Measurements from ENCODE around the gene CWC15.
"Not testable (repeated sequence)": the region's sequence is repeated elsewhere in the genome, so short reads cannot be mapped to it uniquely, and the experiment has no call there.

Gene CWC15

DNA sequence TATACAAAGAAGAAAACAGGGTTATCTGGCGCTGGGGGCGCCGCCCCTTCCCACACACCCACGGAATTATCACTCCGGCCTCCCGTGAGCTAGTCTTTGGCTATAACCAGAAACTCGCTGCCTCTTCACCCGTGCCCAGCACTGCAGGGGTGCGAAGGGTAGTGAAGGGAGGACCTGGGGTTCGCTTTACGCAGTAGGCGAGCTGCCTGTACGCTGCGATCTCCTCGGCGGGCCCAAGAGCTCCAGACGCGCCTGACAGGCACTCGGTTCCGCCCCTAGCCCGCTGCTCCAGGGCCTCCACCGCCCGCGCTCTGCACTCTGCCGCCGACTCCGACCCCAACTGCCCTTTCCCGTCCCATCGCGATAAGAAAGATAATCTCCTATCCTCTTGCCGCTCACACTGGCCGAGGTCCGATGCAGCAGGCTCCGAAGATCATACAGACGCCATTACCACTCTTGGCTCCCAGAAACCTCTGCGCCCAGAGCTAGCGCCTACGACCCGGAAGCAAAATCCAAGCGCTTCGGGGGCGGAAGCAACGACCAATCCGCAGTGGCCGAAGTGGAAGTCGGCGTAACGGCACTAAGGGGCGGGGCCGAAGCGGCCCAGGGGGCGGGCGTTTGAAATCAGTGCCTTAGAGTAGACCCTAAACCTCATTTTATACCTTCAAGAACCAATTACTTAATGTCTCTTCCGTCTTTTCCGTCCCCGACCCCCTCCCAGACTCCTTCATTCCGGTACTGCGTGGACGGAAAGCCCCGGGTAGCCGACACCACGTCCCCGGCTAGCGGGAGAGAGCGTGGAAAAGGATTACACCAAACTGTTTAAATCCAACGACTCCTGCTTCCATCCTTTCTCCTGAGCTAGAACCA lies at the start of gene CWC15, which contains the start of gene KDM4D:
CWC15 (minus strand) TSS at position 458 of the 870 bp plus-strand sequence. CDS start 1,371 bp downstream, outside the sequence.
KDM4D (plus strand) TSS at position 611 of the 870 bp plus-strand sequence. CDS start 23,664 bp downstream, outside the sequence.
- DNase-seq = peak; percentile 90 to 96

DNA sequence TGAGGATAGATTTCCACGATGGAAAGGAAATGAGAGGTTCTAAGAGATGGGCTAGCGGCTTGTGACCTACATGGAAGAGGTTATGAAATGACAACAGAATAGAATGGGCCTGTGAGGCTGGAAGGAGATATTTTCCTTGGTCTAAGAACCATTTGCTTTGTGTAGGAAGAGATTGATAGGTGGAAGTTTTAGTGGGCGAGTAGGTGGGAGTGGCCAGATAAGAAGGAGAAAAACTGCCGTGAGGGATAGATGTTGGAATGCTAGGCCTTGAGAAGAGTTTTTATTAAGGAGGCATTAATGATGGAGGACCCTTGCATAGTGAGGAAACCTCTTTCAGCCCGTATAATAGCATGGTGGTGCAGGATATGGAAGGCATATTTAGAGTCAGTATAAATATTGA lies 48.1 kb upstream of the CWC15 start:
- DNase-seq = not testable (repeated sequence)

DNA sequence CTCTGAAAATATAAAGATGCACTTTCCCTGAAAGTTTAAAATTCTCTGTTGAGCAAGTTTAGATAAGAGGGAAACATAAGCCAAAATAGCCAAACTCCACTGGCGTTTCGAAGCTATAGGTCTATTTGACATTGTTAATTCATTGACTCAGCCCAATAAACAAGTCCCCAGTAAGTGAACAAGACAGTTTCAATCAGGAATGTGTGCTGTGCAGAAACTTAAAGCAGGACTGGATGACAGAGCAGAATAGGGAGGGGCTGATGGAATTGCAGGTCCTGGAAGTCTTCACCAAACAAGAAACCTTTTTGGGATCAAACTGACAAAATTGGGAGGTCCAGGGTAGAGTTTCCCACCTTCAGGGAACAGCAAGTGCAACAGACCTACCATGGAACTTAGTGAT lies 42.8 kb upstream of the CWC15 start:
- DNase-seq = no peak

DNA sequence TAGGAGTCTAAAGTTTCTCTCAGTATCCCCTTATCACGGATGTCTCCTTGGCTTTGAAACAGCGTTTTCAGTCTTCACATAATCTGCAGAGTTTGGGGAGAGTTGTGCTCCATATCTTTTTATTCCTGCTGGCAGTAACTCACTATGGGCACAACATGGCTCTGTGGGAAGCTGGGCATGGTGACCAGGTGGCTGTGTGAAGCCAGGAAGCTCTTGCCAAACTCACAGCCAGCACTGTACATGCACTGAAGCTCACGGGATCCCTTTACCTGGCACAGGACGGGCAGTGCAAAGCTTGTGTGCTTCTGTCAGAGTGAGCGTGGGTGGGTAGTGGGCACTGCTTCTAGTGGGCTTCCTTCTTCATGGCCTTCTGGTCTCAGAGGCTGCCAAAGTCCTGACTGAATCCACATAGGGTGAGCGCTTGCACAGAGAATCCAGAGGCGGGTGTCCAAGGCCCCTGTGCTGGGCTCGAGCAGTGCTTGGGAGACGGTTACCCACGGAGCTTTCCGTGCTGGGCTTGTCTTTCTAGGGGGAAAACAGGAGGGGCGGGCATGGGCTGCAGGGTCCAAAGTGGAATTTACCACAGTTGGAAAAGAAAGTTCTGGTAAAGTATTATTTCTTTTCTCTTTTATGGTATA lies 40.9 kb upstream of the CWC15 start:
- no peak for DNase-seq

DNA sequence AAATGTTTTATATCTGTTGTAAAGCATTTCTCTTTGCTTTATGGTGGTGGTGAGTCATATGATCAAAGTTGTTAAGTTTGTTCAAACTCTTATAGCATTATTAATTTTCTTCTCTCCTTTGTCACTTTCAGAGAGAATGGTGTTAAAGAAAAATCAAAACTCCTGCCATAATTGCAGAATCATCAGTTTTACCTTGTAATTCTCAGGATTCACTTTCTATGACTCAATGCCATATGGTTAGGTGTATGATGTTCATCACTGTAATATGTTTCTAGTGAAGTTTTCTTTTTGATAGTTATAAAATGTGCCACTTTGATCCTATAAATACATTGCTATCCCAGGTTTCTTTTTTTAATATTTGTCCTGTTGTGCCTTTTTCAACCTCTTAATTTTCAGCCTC lies 38.0 kb upstream of the CWC15 start:
- no peak for DNase-seq

DNA sequence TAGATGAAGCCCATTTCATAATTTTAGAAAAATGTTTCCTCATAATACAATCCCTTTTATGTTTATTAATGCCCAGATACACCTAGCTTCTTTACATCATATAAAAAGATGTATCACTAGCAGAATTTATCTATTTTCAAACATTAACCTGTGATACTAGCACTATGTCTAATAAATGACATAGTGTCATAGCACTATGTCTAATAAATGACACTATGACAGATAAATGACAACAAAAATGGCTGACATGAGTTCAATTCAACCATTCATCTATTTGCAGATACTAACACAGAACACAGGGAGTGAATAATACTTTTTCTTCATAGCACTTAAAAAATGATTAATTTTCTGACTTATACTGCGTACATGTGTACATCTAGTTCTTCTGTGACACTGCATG lies 32.3 kb upstream of the CWC15 start:
- no peak for DNase-seq

DNA sequence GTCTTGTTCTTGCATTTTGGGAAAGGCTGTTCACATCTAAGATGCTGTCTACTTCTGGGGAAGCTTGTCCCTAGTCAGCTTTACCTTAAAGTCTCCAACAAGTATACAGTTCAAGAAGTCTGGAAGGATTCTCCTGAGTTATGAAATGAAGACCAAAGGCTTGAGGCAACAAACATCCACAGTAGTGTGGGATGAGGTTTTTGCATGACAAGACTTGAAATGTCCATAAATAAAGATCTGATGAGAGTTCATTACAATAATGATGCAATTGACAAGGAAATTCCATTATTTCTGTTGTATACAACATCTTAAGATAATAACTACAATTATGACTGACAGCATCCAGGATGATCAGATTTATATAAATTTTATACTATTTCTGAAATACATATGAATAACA lies 30.4 kb upstream of the CWC15 start:
- no peak for DNase-seq

DNA sequence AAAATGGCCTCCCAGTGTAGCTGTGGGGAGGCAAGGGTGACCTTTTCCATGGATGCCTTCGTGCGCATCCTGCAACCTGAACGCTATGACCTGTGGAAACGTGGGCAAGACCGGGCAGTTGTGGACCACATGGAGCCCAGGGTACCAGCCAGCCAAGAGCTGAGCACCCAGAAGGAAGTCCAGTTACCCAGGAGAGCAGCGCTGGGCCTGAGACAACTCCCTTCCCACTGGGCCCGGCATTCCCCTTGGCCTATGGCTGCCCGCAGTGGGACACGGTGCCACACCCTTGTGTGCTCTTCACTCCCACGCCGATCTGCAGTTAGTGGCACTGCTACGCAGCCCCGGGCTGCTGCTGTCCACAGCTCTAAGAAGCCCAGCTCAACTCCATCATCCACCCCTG lies 24.9 kb upstream of the CWC15 start:
- no peak for DNase-seq

DNA sequence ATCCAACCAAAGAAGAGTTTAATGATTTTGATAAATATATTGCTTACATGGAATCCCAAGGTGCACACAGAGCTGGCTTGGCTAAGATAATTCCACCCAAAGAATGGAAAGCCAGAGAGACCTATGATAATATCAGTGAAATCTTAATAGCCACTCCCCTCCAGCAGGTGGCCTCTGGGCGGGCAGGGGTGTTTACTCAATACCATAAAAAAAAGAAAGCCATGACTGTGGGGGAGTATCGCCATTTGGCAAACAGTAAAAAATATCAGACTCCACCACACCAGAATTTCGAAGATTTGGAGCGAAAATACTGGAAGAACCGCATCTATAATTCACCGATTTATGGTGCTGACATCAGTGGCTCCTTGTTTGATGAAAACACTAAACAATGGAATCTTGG lies 24.1 kb upstream of the CWC15 start:
- no peak for DNase-seq

DNA sequence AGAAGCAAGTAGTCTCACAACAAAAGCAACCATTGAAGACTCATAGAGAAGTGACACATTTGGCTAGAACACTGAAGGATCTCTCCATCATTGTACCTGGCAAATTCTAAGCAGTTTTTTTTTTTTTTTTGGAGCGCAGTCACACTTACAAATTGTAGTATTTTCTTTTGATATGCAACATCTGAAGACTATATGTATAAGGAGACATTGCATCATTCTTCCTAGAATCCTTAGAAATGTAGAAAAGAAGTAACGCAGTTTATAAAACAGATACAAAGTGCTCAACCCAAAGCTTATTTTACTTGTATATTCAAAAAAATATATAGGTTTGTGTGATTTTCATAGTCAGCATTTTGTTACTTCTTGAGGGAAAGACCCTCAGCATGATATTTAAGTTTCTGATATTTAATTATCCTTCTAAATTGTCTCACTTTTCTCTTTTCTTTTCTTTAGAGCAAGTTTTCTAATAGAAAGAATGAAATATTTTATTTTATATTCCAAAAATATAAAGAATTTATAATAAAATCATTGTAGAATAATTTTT lies 20.1 kb upstream of the CWC15 start:
- no peak for DNase-seq

DNA sequence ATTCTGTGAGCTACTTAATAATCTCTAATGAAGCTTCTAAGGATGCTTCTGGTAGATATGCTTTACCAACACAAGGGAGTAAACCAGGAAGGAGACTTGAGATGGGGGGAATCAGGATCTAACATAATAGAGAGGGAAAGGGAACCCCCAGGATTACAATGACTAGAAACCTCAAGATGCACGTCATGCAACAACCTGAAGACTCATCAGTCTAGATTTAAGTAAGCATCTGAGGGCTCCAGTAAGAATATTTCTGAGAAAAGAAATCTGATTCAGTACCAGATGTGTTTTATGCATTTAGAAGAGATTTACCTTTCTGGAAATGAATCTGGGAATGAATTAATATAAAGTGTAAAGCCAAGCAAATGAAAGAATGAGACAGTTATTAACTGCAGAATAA lies 15.4 kb upstream of the CWC15 start:
- DNase-seq = no peak

DNA sequence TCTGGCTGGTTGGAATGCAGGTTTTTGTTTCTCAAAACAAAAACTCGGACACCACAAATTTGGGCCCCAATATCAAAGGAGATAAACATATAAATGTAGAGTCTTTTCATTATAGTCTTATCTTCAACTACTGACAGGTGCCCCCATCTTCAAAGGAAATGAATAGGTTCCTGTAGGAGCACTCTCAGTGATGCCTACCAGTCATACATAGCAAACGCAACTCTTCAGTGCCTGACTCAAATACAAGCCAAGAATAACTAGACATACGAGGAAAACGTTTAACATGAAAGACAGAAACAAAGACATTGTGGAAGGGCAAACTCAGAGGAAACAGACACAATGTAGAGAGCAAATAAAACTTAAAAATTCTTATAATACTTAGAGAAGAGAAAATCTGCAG lies 14.0 kb upstream of the CWC15 start:
- DNase-seq = no peak

DNA sequence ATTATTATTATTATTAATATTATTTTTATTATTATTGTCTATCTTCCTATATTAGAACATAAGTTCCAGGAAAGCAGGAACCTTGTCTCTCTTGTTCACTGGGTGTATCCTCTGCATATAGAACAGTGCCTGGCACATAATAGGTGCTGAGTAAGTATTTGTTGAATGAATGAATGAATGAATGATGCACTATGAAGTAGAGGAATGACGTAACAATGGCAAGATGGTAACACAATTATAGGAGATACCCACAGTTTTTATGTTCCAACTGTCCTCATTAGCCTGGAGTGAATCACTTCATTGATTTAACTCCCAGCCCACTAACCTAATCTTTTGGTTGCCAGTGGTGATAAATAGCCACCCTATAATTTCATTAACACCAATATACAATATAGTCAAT lies 2.2 kb upstream of the CWC15 start:
- no peak for DNase-seq

DNA sequence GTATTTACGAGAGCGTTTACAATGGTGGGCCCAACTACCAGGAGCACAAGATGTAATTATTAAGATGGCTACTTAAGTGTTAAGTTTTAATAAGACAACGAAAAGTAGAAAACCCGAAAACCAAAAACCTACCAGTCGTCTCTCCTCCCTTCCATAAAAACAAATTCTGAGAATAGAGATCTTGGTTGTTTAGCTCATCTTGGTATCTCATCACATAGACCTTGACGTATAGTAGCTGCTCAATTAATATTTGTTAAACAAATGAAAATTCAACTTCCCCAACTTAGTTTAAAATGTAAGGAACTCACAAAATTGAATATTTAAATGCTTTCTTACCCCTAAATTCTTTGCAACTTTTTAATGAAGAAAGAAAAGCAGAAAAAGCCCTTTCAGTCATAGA lies 822 bp upstream of the CWC15 start:
- DNase-seq = no peak

DNA sequence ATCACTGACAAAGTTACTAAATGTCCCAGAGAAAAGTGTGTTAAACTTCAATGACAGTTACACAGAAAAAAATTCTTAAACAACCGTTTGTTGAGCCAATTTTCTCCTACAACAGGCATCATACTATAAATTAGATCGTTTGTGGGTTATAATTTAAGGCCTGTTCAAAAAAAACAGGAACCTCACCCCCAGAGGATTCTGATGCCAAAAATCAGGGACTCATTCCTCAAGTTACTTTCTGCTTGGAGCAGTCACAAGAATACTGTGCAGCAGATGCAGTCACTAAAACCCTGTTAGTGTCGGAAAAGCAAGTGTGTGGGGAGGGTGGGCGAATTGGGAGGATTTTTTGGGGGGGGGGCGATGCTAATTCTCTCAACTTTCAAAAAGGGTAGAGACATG lies 657 bp downstream of the CWC15 start:
- no peak for DNase-seq

DNA sequence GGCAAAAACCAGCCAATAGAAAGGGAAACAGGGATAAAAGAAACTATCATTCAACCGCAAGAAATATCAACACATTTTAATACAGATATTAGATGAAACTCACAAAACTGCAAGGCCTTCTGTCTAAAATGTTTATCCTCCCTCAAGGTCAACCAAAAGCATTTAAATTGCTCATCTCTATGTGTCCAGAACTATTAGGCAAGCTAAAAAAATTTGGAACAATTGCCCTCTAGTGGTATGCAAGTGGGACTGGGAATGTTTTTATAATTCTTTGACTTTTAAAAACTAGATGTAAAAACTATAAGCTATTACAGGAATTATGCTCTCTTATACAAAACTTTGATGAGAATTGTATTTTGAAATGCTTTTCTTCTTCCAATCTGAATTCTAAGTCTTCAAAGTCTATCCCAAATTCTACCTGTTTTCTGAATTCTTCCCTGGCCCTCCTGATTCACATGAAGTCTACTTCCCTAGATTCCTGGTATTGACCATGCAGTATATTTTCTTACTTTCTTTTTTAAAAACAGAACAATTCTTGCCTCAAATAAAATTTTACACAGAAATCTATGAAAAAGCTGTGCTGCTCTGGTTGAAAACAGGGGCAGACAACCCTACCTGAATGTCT lies 4.9 kb downstream of the CWC15 start:
- DNase-seq = no peak

DNA sequence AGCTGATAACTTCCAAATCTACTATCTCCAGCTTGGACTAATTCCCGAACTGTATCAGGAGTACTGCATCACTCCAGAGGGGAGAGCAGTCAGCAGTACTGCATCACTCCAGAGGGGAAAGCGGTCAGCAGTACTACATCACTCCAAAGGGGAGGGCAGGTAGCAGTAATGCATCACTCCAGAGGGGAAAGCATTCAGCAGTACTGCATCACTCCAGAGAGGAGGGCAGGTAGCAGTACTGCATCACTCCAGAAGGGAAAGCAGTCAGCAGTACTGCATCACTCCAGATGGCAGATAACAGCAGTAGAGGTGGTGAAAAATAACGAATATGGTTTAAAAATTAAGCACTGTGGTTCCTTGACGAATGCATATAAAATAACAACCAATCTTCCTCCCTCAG lies 8.4 kb downstream of the CWC15 start:
- no peak for DNase-seq

DNA sequence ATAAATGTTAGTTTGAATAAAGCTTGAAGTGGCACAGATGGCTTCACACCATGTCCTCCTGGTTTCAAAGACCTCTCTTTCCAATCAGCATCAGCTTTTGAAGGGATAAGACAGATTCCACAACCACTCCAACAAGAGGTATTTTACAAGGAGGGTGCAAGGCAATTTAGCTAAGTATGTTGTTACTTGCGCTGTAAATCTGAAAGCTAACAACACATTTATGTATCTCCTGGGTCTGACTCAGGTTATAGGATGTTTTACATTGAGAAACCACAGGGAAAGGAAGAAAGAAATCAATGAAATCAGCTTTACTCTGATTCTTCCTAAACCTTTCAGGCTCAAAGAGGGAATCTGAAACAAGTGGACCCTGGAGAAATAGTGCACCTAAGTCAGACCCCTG lies 12.1 kb downstream of the CWC15 start:
- no peak for DNase-seq

DNA sequence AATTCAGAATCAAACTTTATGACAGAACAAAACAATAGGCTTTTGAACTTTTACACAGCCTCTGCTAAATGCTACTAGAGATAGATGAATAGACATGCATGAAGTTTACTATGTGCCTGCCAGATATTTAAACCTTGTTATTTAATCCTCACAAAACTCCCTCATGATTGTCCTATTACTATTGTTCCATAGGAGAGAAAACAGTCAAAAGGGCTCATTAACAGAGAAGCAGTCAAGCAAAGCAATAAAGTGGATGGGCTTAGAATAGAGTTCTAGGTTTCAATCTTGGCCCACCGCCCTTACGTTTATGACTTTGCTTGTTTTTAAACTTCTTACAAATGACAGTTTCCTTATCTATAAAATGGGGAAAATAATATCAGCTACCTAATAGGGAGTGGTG lies 12.9 kb downstream of the CWC15 start:
- DNase-seq = no peak

DNA sequence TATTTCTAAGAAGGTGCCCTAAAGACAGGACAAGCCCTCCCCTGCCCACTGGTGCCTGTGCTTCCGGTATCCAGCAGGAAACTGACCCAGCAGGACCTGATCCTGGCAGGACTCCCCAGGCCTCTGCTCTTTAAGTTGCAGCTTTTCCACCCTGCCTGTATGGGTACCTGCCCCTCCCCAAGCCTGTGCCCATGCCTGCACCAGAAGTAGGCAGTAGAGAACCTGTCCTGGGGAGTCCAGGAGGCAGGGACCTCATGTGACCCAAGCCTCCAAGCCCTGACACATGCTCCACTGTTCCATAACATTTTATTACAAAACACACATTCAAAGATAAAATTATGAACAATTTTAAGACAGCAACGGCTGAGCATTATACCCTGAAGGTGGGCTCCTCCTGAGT lies 14.2 kb downstream of the CWC15 start:
- DNase-seq = no peak

DNA sequence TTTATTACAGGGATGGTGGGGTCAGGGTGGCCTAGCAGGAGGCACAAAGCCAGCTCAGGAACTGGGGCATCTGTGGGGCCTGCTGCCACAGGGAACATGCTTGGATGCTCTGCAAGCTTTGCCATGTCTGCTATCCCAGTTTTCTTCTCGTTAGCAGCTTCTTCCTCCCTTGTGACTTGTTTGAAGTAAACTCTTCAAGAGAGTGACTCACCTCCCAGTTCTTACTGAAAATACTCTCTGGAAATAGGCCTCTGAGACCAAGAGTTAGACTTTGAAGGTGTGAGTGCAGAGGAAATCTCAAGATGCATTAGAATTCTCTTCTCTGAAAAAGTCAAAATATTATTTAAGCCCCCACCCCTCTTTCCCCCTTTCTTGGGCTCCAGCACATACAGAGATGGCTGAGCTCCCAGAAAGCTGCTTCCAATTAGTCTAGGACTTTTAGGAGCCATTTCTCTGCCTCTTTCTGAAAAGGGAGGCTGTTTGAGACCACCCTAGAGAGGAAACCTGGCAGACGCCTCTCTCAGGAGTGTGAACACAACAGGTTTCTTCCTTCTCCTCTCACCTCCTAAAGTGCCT lies 15.1 kb downstream of the CWC15 start:
- no peak for DNase-seq

DNA sequence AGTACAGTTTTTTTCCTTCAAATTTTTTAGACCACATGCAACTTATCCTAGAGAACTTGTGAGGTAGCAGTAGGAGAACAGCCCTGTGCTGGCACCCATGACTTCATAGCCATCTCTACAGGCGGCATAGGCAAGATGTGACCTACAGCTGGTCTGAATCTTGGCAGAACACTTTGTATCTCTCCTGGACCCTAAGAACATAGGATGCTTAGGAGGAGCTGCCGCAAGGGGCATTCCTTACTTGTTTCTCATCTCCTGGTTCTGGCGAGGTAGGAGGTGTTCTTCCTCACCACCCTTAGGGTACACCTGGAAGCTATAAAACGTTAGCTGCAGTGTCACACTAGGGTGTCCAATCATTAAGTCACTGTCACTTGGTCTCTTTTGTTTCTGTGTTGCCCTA lies 16.4 kb downstream of the CWC15 start:
- DNase-seq = no peak

DNA sequence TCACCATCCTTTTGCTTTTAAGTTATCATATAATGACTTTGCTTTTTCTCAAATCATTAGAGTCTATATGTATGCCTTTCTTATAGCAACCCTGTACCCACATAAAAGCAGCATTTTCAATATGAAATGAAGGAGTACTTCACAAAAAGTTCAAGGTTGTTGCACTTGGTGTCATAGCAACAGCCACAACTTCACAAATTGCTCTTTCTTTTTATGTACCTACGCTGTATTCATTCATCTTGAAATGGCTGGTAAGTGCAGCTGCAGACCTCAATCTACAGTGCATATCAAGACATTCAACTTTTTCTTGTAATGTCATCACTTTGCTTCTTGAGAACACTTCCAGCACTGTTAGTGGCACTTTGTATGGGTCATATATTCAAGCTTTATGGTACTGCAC lies 18.6 kb downstream of the CWC15 start:
- no peak for DNase-seq

All from NCI-H2081 (cell line).